Neural progenitor cell (in vitro differentiated cells): Measurements from ENCODE around the gene GALK2. TPM values are rescaled to one million over a fixed set of nuclear protein-coding genes. Genes with fewer than 3 reads are reported as not detected.

Experiments
- DNase-seq: peaks from one replicate; pipeline ENCODE4 v3.0.0-alpha.2; 2016; ENCODE audit warnings: low spot score
- H2AFZ ChIP-seq: fragments of 200-600 bp; sonication (generic); replicated peaks from 2 replicates; pipeline ENCODE4 v1.6.1; 2016; ENCODE audit warnings: antibody characterized with exemption
- H3F3A ChIP-seq: fragments of 200-600 bp; sonication (generic); 2 replicates; pipeline ENCODE4 v1.6.1; 2016; ENCODE audit warnings: antibody characterized with exemption, low read depth
- H3K27ac ChIP-seq: fragments of 200-600 bp; sonication (generic); 2 replicates; pipeline ENCODE4 v1.5.1; 2016; ENCODE audit warnings: mild to moderate bottlenecking
- H3K27me3 ChIP-seq: fragments of 200-600 bp; sonication (generic); 2 replicates; pipeline ENCODE4 v1.6.1; 2016; ENCODE audit warnings: mild to moderate bottlenecking, moderate library complexity
- H3K36me3 ChIP-seq: fragments of 200-600 bp; sonication (generic); 2 replicates; pipeline ENCODE4 v1.5.1; 2016
- H3K4me1 ChIP-seq: fragments of 200-600 bp; sonication (generic); 2 replicates; pipeline ENCODE4 v1.6.1; 2016; ENCODE audit warnings: mixed run types
- H3K4me2 ChIP-seq: fragments of 200-600 bp; sonication (generic); 2 replicates; pipeline ENCODE4 v1.6.1; 2016
- H3K4me3 ChIP-seq: fragments of 200-600 bp; sonication (generic); 2 replicates; pipeline ENCODE4 v1.5.1; 2016
- H3K79me2 ChIP-seq: fragments of 200-600 bp; sonication (generic); 2 replicates; pipeline ENCODE4 v1.6.1; 2016; ENCODE audit warnings: low read depth
- H3K9ac ChIP-seq: fragments of 200-600 bp; sonication (generic); 2 replicates; pipeline ENCODE4 v1.6.1; 2016
- H3K9me3 ChIP-seq: fragments of 200-600 bp; sonication (generic); 2 replicates; pipeline ENCODE4 v1.5.1; 2016; ENCODE audit warnings: low read depth
- H4K20me1 ChIP-seq: fragments of 200-600 bp; sonication (generic); 2 replicates; pipeline ENCODE4 v1.6.1; 2016; ENCODE audit warnings: low read depth
- H3K27ac Mint-ChIP-seq: 3 replicates; pipeline ENCODE4 v1.8.0; 2021; ENCODE audit warnings: mixed read lengths
- H3K27me3 Mint-ChIP-seq: 2 replicates; pipeline ENCODE4 v1.8.0; 2022; ENCODE audit warnings: low read depth, mild to moderate bottlenecking, inconsistent platforms, moderate library complexity, mixed read lengths; ENCODE audit not compliant: insufficient read depth
- H3K36me3 Mint-ChIP-seq: 3 replicates; pipeline ENCODE4 v1.8.0; 2021; ENCODE audit warnings: mixed read lengths
- H3K4me1 Mint-ChIP-seq: 3 replicates; pipeline ENCODE4 v1.8.0; 2021; ENCODE audit warnings: mixed read lengths
- H3K4me3 Mint-ChIP-seq: 3 replicates; pipeline ENCODE4 v1.8.0; 2021; ENCODE audit warnings: mild to moderate bottlenecking, moderate library complexity, mixed read lengths
- H3K9me3 Mint-ChIP-seq: 3 replicates; pipeline ENCODE4 v1.8.0; 2020; ENCODE audit warnings: mixed read lengths
- EZH2 ChIP-seq: fragments of 200-600 bp; sonication (generic); IDR thresholded peaks from 2 replicates; pipeline ENCODE4 v1.6.1; 2017; ENCODE audit warnings: antibody characterized with exemption, mild to moderate bottlenecking, moderate library complexity
- EZH2phosphoT487 ChIP-seq: fragments of 200-600 bp; sonication (generic); IDR thresholded peaks from 2 replicates; pipeline ENCODE4 v1.6.1; 2017; ENCODE audit warnings: antibody characterized with exemption
- total RNA-seq: library from RNA; depleted of rRNA; stranded (reverse); fragments of >200 nt; gene quantifications from 2 replicates; pipeline ENCODE4 v1.2.3, GENCODE V29; 2015; ENCODE audit warnings: low replicate concordance
- TF ChIP-seq, protein P1 (sequence below): fragments of 200-600 bp; sonication (generic); IDR thresholded peaks from 2 replicates; pipeline ENCODE4 v1.5.1; 2017; ENCODE audit warnings: antibody characterized with exemption, mild to moderate bottlenecking

The GALK2 gene
- total RNA-seq, 1 donor from 2014 or later, result 19.0 TPM

DNA sequence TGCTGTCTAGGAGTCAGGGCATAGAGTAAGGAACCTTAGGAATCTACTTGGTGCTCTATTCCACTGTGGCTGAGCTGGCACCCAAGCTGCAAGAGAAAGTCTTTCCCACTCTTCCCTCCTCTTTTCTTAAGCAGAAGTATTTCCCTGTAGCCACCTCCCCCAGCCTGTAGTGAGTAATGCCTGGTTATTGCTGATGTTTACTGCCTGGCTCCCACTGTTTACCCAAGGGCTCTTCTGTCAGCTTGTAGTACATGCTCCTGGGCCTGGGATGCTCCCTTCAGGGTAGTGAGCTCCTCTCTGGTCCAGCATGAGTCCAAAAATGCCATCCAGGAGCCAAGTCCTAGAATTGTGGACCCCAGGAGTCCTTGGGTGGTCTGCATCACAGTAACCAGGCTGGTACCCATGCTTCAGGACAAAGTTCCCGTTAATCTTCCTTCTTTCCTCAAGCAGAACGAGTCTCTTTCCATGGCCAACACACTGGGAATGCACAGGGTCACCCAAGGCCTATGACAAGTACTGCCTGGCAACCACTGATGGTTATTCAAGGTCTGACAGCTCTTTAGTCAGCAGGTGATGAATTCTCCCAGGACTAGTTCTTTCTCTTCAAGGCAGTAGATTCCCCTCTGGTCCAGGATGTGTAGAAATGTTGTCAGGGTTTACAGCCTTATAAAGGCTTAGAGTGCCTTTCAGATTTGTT is 17.6 kb downstream of the GALK2 start:
- Mint-ChIP-seq H3K27ac (no peak overlapping the region), H3K4me1 (no peaks in the 10 kb centered on the region), H3K27me3 (no peaks in the 10 kb centered on the region), H3K9me3 (no peaks in the 10 kb centered on the region), H3K36me3 (no peaks in the 10 kb centered on the region), H3K4me3 (no peak overlapping the region)
- Histone ChIP-seq H4K20me1 (no peaks in the 10 kb centered on the region), H3K27ac (no peak overlapping the region), H3K36me3 (no peaks in the 10 kb centered on the region), H3K27me3 (no peaks in the 10 kb centered on the region), H3K9ac (no peak overlapping the region), H3K9me3 (no peaks in the 10 kb centered on the region), H3F3A (no peaks in the 10 kb centered on the region), H3K79me2 (no peaks in the 10 kb centered on the region), H3K4me3 (no peak overlapping the region), H3K4me1 (no peaks in the 10 kb centered on the region), H2AFZ (no peak overlapping the region), H3K4me2 (no peak overlapping the region)
- no peak for DNase-seq
- TF ChIP-seq EZH2phosphoT487 (no peak), EZH2 (no peak)
- TF ChIP-seq, protein P1, sequence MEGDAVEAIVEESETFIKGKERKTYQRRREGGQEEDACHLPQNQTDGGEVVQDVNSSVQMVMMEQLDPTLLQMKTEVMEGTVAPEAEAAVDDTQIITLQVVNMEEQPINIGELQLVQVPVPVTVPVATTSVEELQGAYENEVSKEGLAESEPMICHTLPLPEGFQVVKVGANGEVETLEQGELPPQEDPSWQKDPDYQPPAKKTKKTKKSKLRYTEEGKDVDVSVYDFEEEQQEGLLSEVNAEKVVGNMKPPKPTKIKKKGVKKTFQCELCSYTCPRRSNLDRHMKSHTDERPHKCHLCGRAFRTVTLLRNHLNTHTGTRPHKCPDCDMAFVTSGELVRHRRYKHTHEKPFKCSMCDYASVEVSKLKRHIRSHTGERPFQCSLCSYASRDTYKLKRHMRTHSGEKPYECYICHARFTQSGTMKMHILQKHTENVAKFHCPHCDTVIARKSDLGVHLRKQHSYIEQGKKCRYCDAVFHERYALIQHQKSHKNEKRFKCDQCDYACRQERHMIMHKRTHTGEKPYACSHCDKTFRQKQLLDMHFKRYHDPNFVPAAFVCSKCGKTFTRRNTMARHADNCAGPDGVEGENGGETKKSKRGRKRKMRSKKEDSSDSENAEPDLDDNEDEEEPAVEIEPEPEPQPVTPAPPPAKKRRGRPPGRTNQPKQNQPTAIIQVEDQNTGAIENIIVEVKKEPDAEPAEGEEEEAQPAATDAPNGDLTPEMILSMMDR, result no peak

DNA sequence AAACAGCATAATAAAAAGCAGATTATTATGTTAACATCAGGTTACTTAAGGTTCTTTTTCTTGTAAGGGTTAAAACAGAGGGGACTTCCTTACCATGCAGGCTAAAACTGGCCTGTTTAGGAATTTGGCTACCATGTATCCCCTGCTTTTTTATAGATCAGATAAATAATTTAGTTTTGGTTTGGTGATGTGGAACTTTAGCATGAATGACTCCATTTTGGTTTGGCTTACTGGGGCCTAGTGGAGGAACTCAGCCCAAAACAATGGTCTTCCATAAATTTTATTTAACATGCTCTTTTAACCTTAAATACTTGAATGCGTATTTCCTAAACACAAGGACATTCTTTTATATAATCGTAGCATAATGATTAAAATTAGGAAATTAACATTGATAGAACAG is 18.9 kb downstream of the GALK2 start:
- H3K4me3 Mint-ChIP-seq, result no peak overlapping the region
- no peaks in the 10 kb centered on the region for H3K4me1 Mint-ChIP-seq
- Histone ChIP-seq H4K20me1 (no peaks in the 10 kb centered on the region), H3K9me3 (no peaks in the 10 kb centered on the region), H3K36me3 (no peaks in the 10 kb centered on the region), H3K79me2 (no peaks in the 10 kb centered on the region), H3K4me2 (no peak overlapping the region), H3K27me3 (no peaks in the 10 kb centered on the region), H3K9ac (no peak overlapping the region), H3F3A (no peaks in the 10 kb centered on the region), H3K4me1 (no peaks in the 10 kb centered on the region), H3K27ac (no peak overlapping the region), H2AFZ (no peak overlapping the region), H3K4me3 (no peak overlapping the region)
- no peaks in the 10 kb centered on the region for H3K9me3 Mint-ChIP-seq
- no peaks in the 10 kb centered on the region for H3K27me3 Mint-ChIP-seq
- no peak overlapping the region for H3K27ac Mint-ChIP-seq
- TF ChIP-seq EZH2phosphoT487, result no peak
- DNase-seq, result no peak
- no peaks in the 10 kb centered on the region for H3K36me3 Mint-ChIP-seq

DNA sequence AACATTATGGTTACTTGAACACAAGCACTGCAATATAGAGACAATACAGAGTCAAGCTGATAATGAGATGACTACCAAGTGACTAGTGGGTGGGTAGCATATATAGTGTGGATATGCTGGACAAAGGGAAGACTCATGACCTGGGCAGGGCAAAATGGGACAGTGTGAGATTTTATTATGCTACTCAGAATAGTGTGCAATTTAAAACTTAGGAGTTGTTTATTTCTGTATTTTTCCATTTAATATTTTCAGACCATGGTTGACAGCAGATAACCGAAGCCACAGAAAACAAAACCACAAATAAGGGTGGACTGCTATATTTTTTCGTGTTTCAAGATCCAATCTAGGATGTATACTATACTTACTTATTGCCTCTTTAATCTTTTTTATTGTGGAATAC is 19.6 kb downstream of the GALK2 start:
- no peak for DNase-seq
- no peaks in the 10 kb centered on the region for H3K27me3 ChIP-seq
- no peaks in the 10 kb centered on the region for H3K79me2 ChIP-seq
- Mint-ChIP-seq H3K27me3 (no peaks in the 10 kb centered on the region), H3K9me3 (no peaks in the 10 kb centered on the region), H3K4me3 (no peak overlapping the region), H3K27ac (no peak overlapping the region), H3K36me3 (no peaks in the 10 kb centered on the region), H3K4me1 (no peaks in the 10 kb centered on the region)
- no peak overlapping the region for H3K4me2 ChIP-seq
- no peaks in the 10 kb centered on the region for H4K20me1 ChIP-seq
- H3F3A ChIP-seq, result no peaks in the 10 kb centered on the region
- no peaks in the 10 kb centered on the region for H3K36me3 ChIP-seq
- no peaks in the 10 kb centered on the region for H3K9me3 ChIP-seq
- H2AFZ ChIP-seq, result no peak overlapping the region
- no peaks in the 10 kb centered on the region for H3K4me1 ChIP-seq
- TF ChIP-seq, protein P1, result no peak
- TF ChIP-seq EZH2, result no peak
- H3K4me3 ChIP-seq, result no peak overlapping the region
- no peak overlapping the region for H3K9ac ChIP-seq
- no peak overlapping the region for H3K27ac ChIP-seq

DNA sequence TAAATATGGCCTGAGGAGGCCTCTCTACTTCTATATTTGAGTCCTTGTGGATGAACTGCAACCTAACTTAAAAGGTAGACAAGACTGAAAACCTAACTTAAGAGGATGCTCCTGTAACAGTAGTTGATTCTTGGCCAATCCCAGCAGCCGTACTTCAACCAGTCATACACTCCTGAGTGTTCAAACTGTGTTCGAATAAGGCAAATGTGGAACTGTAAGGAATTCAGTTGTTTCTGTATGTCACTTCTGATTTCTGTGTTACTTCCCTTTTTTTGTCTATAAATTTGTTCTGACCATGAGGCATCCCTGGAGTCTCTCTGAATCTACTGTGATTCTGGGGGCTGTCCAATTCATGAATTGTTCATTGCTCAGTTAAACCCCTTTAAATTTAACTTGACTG is 20.5 kb downstream of the GALK2 start:
- DNase-seq, result no peak
- Mint-ChIP-seq H3K27me3 (no peaks in the 10 kb centered on the region), H3K4me1 (no peaks in the 10 kb centered on the region), H3K36me3 (no peaks in the 10 kb centered on the region), H3K4me3 (no peak overlapping the region), H3K9me3 (no peaks in the 10 kb centered on the region), H3K27ac (no peak overlapping the region)
- H3K27me3 ChIP-seq, result no peaks in the 10 kb centered on the region
- H3K4me3 ChIP-seq, result no peak overlapping the region
- H3K27ac ChIP-seq, result no peak overlapping the region
- TF ChIP-seq EZH2phosphoT487, result no peak
- no peak for TF ChIP-seq EZH2
- TF ChIP-seq, protein P1, result no peak
- H3K4me2 ChIP-seq, result no peak overlapping the region
- H2AFZ ChIP-seq, result no peak overlapping the region
- no peaks in the 10 kb centered on the region for H3F3A ChIP-seq
- H3K36me3 ChIP-seq, result no peaks in the 10 kb centered on the region
- H4K20me1 ChIP-seq, result no peaks in the 10 kb centered on the region
- no peaks in the 10 kb centered on the region for H3K79me2 ChIP-seq
- H3K9me3 ChIP-seq, result no peaks in the 10 kb centered on the region
- no peak overlapping the region for H3K9ac ChIP-seq
- H3K4me1 ChIP-seq, result no peaks in the 10 kb centered on the region
